HepG2 (cell line): Measurements from ENCODE around the gene ZDHHC14. TPM values are rescaled to one million over a fixed set of nuclear protein-coding genes. Genes with fewer than 3 reads are reported as not detected.
A peak's percentile ranks its signal among the peaks of the same experiment; 100 is the strongest.

ENCODE experiments used
- HOXA5 ChIP-seq: sonication (generic); formaldehyde crosslinking; IDR thresholded peaks from 2 replicates; pipeline ENCODE4 v1.4.0; 2020; ENCODE audit warnings: missing genetic modification reagents
- IKZF1 ChIP-seq: fragments of 450-650 bp; IDR thresholded peaks from 2 replicates; pipeline ENCODE4 v1.7.1; 2016
- IKZF4 ChIP-seq: sonication (generic); formaldehyde crosslinking; IDR thresholded peaks from 2 replicates; pipeline ENCODE4 v1.5.1; 2020; ENCODE audit warnings: borderline replicate concordance, mild to moderate bottlenecking, low read depth, missing genetic modification reagents; ENCODE audit errors: not compliant biosample characterization
- KAT7 ChIP-seq: IDR thresholded peaks from 2 replicates; pipeline ENCODE4 v1.6.1; 2018; ENCODE audit warnings: borderline replicate concordance, missing compliant biosample characterization
- KDM5B ChIP-seq: sonication (generic); formaldehyde crosslinking; IDR thresholded peaks from 2 replicates; pipeline ENCODE4 v1.4.0; 2020; ENCODE audit warnings: missing genetic modification reagents, mild to moderate bottlenecking, borderline replicate concordance
- NKX3-1 ChIP-seq: sonication (generic); formaldehyde crosslinking; IDR thresholded peaks from 2 replicates; pipeline ENCODE4 v1.5.0; 2020; ENCODE audit warnings: missing genetic modification reagents
- RXRA ChIP-seq: sonication (generic); formaldehyde crosslinking; IDR thresholded peaks from 2 replicates; pipeline ENCODE4 v1.5.1; 2020; ENCODE audit warnings: missing genetic modification reagents
- SRF ChIP-seq: IDR thresholded peaks from 2 replicates; pipeline ENCODE4 v1.6.1; 2011; ENCODE audit warnings: mild to moderate bottlenecking, low read depth, low read length, moderate library complexity
- ZNF33A ChIP-seq: sonication (generic); formaldehyde crosslinking; IDR thresholded peaks from 2 replicates; pipeline ENCODE4 v1.5.1; 2020; ENCODE audit warnings: missing genetic modification reagents, mild to moderate bottlenecking, moderate library complexity, borderline replicate concordance
- ZNF343 ChIP-seq: sonication (generic); formaldehyde crosslinking; IDR thresholded peaks from 2 replicates; pipeline ENCODE4 v1.4.0; 2020; ENCODE audit warnings: mild to moderate bottlenecking, missing genetic modification reagents
- ZNF530 ChIP-seq: sonication (generic); formaldehyde crosslinking; IDR thresholded peaks from 2 replicates; pipeline ENCODE4 v1.5.0; 2020; ENCODE audit warnings: low read depth, mild to moderate bottlenecking, missing genetic modification reagents
- ZNF615 ChIP-seq: sonication (generic); formaldehyde crosslinking; IDR thresholded peaks from 2 replicates; pipeline ENCODE4 v1.5.0; 2020; ENCODE audit warnings: mild to moderate bottlenecking, missing genetic modification reagents, borderline replicate concordance
- ZNF749 ChIP-seq: sonication (generic); formaldehyde crosslinking; IDR thresholded peaks from 2 replicates; pipeline ENCODE4 v1.8.0; 2022; ENCODE audit warnings: mild to moderate bottlenecking, missing genetic modification reagents, moderate library complexity, borderline replicate concordance
- ZNF790 ChIP-seq: sonication (generic); formaldehyde crosslinking; IDR thresholded peaks from 2 replicates; pipeline ENCODE4 v1.8.0; 2022; ENCODE audit warnings: missing genetic modification reagents, mild to moderate bottlenecking, borderline replicate concordance
- polyA plus RNA-seq, 8 experiments: library from polyadenylated mRNA; depleted of rRNA in 3 of 8; stranded (reverse) in 7 of 8; unstranded in 1 of 8; fragments of >200 nt; fragmentation: Illumina TruSeq in 4 of 8; extraction: Trizol in 4 of 8; gene quantifications; 2 replicates each; pipeline versions ENCODE4 v1.2.1 to v1.2.3, GENCODE V29; 2011 to 2016; ENCODE audit warnings: low read depth in 4 of 8, missing spikeins in 1 of 8, mixed read lengths in 1 of 8; ENCODE audit not compliant: insufficient read depth in 1 of 8
- total RNA-seq, 5 experiments: library from RNA; depleted of rRNA; stranded (reverse); fragments of >200 nt; fragmentation: Illumina TruSeq; extraction: Trizol; gene quantifications; 2 replicates each; pipeline ENCODE4 v1.2.3, GENCODE V29; 2016; ENCODE audit warnings: low read depth in 1 of 5
- TF ChIP-seq, protein P1 (sequence below): sonication (generic); formaldehyde crosslinking; IDR thresholded peaks from 2 replicates; pipeline ENCODE4 v1.4.0; 2020; ENCODE audit warnings: mild to moderate bottlenecking, missing genetic modification reagents
- TF ChIP-seq, protein P2 (sequence below): sonication (generic); formaldehyde crosslinking; IDR thresholded peaks from 2 replicates; pipeline ENCODE4 v1.4.0; 2020; ENCODE audit warnings: missing genetic modification reagents
- TF ChIP-seq, protein P3 (sequence below): IDR thresholded peaks from 2 replicates; pipeline ENCODE4 v1.6.1; 2012; ENCODE audit warnings: low read depth, low read length, improper control_type of control experiment

ZDHHC14 gene
- total and polyA plus RNA-seq, 2 of the 13 experiments (the other 11 are each of a cell fraction or from before 2014, with no cell fraction given) = 3.7 to 9.5 TPM

DNA sequence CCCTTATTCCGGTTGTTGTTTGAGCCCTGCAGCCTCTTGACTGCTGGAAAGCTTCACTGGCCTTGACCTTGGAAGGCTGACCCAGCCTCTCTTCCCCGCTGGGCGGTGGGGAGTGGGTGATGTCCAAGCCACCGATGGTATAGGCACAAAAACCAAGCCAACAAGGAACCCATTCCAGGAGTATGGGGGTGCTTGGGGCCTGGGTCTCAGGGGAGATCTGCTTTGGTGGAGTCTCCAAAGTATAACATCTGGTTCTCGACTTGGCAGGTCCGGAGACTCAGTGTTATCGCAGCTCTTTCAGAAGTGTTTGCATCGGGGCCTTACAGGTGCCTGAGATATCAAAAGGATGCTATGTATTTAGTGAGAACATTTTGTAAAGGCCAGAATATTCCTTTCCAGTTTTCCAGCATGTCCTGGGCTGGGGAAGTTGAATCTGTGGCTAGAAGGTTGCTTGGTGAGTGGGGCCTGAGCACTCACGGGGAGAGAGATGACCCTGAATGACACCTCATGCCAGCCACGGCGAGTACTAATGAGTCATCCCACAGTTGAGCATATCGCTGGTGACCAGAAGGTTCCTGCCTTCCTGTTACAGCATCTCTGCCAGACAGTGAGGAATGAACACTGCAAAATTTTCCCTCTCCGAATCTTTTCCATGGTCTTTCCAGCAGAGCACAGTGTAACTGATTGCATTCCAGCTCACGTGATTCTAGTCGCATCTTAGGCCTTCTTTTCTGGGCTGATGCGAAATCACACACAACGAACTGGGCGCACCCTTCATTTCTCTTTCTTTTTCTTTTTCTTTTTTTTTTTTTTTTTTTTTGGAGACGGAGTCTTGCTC is 133.9 kb downstream of the ZDHHC14 start (continued):
- TF ChIP-seq, protein P1, sequence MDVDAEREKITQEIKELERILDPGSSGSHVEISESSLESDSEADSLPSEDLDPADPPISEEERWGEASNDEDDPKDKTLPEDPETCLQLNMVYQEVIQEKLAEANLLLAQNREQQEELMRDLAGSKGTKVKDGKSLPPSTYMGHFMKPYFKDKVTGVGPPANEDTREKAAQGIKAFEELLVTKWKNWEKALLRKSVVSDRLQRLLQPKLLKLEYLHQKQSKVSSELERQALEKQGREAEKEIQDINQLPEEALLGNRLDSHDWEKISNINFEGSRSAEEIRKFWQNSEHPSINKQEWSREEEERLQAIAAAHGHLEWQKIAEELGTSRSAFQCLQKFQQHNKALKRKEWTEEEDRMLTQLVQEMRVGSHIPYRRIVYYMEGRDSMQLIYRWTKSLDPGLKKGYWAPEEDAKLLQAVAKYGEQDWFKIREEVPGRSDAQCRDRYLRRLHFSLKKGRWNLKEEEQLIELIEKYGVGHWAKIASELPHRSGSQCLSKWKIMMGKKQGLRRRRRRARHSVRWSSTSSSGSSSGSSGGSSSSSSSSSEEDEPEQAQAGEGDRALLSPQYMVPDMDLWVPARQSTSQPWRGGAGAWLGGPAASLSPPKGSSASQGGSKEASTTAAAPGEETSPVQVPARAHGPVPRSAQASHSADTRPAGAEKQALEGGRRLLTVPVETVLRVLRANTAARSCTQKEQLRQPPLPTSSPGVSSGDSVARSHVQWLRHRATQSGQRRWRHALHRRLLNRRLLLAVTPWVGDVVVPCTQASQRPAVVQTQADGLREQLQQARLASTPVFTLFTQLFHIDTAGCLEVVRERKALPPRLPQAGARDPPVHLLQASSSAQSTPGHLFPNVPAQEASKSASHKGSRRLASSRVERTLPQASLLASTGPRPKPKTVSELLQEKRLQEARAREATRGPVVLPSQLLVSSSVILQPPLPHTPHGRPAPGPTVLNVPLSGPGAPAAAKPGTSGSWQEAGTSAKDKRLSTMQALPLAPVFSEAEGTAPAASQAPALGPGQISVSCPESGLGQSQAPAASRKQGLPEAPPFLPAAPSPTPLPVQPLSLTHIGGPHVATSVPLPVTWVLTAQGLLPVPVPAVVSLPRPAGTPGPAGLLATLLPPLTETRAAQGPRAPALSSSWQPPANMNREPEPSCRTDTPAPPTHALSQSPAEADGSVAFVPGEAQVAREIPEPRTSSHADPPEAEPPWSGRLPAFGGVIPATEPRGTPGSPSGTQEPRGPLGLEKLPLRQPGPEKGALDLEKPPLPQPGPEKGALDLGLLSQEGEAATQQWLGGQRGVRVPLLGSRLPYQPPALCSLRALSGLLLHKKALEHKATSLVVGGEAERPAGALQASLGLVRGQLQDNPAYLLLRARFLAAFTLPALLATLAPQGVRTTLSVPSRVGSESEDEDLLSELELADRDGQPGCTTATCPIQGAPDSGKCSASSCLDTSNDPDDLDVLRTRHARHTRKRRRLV = no peak
- no peak for TF ChIP-seq ZNF343 (CRISPR knock-in tag)
- TF ChIP-seq HOXA5 (CRISPR knock-in tag) = no peak
- TF ChIP-seq, protein P2, sequence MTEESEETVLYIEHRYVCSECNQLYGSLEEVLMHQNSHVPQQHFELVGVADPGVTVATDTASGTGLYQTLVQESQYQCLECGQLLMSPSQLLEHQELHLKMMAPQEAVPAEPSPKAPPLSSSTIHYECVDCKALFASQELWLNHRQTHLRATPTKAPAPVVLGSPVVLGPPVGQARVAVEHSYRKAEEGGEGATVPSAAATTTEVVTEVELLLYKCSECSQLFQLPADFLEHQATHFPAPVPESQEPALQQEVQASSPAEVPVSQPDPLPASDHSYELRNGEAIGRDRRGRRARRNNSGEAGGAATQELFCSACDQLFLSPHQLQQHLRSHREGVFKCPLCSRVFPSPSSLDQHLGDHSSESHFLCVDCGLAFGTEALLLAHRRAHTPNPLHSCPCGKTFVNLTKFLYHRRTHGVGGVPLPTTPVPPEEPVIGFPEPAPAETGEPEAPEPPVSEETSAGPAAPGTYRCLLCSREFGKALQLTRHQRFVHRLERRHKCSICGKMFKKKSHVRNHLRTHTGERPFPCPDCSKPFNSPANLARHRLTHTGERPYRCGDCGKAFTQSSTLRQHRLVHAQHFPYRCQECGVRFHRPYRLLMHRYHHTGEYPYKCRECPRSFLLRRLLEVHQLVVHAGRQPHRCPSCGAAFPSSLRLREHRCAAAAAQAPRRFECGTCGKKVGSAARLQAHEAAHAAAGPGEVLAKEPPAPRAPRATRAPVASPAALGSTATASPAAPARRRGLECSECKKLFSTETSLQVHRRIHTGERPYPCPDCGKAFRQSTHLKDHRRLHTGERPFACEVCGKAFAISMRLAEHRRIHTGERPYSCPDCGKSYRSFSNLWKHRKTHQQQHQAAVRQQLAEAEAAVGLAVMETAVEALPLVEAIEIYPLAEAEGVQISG (CRISPR knock-in tag) = 0 out of 2 replicates have a peak, but pooled peaks have one; percentile 4
- TF ChIP-seq RXRA (CRISPR knock-in tag) = peak; percentile 90
- TF ChIP-seq ZNF615 = no peak
- TF ChIP-seq ZNF790 = no peak
- TF ChIP-seq IKZF1 = no peak
- no peak for TF ChIP-seq IKZF4
- TF ChIP-seq ZNF530 (CRISPR knock-in tag) = no peak
- no peak for TF ChIP-seq NKX3-1 (CRISPR knock-in tag)
- TF ChIP-seq, protein P3, sequence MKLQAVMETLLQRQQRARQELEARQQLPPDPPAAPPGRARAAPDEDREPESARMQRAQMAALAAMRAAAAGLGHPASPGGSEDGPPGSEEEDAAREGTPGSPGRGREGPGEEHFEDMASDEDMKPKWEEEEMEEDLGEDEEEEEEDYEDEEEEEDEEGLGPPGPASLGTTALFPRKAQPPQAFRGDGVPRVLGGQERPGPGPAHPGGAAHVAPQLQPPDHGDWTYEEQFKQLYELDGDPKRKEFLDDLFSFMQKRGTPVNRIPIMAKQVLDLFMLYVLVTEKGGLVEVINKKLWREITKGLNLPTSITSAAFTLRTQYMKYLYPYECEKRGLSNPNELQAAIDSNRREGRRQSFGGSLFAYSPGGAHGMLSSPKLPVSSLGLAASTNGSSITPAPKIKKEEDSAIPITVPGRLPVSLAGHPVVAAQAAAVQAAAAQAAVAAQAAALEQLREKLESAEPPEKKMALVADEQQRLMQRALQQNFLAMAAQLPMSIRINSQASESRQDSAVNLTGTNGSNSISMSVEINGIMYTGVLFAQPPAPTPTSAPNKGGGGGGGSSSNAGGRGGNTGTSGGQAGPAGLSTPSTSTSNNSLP = 0 out of 2 replicates have a peak, but pooled peaks have one; percentile 29
- no peak for TF ChIP-seq ZNF749
- TF ChIP-seq ZNF33A (CRISPR knock-in tag) = no peak
- TF ChIP-seq KDM5B (CRISPR knock-in tag) = no peak
- no peak for TF ChIP-seq SRF
- no peak for TF ChIP-seq KAT7
